DOHH2 (cell line): Measurements from ENCODE around the gene SMLR1.

Experiments
- CTCF ChIP-seq: fragments of 200-600 bp; sonication (generic); IDR thresholded peaks from one replicate; pipeline ENCODE4 v1.5.1; 2014; ENCODE audit warnings: antibody characterized with exemption, mild to moderate bottlenecking, low read depth, low read length; ENCODE audit not compliant: poor library complexity, severe bottlenecking
- EZH2phosphoT487 ChIP-seq: fragments of 200-600 bp; sonication (generic); IDR thresholded peaks from 2 replicates; pipeline ENCODE4 v1.6.1; 2017; ENCODE audit warnings: borderline replicate concordance, mild to moderate bottlenecking, antibody characterized with exemption, low read length, moderate library complexity, mixed read lengths

- TF ChIP-seq CTCF: no peak
- no peak for TF ChIP-seq EZH2phosphoT487
Measured at GRCh38 chr6:130838951-130839350, 11.7 kb downstream of the SMLR1 start.
